DOHH2 (cell line): ENCODE data around the gene TSTD1.

Experiments used
- H3F3A ChIP-seq: fragments of 200-600 bp; sonication (generic), shearing (Covaris generic); 2 replicates; pipeline ENCODE4 v1.6.0; 2016; ENCODE audit warnings: antibody characterized with exemption, mild to moderate bottlenecking; ENCODE audit not compliant: control insufficient read depth, insufficient read depth
- H3K27ac ChIP-seq: fragments of 200-600 bp; sonication (generic); 2 replicates; pipeline ENCODE4 v1.5.1; 2014; ENCODE audit warnings: low read depth, mild to moderate bottlenecking, low read length, moderate library complexity
- H3K27me3 ChIP-seq: fragments of 200-600 bp; sonication (generic); 2 replicates; pipeline ENCODE4 v1.6.1; 2014; ENCODE audit warnings: mild to moderate bottlenecking, low read length, mixed read lengths; ENCODE audit not compliant: control insufficient read depth
- H3K36me3 ChIP-seq: fragments of 200-600 bp; sonication (generic); 2 replicates; pipeline ENCODE4 v1.6.1; 2014; ENCODE audit warnings: mild to moderate bottlenecking, low read length, moderate library complexity, mixed read lengths; ENCODE audit not compliant: control insufficient read depth
- H3K4me1 ChIP-seq: fragments of 200-600 bp; sonication (generic); 2 replicates; pipeline ENCODE4 v1.6.1; 2014; ENCODE audit warnings: mild to moderate bottlenecking, low read length, mixed read lengths; ENCODE audit not compliant: control insufficient read depth
- H3K4me2 ChIP-seq: fragments of 200-600 bp; sonication (generic); 2 replicates; pipeline ENCODE4 v1.6.0; 2014; ENCODE audit warnings: mild to moderate bottlenecking, low read length, moderate library complexity
- H3K4me3 ChIP-seq: fragments of 200-600 bp; sonication (generic); 2 replicates; pipeline ENCODE4 v1.5.1; 2014; ENCODE audit warnings: mild to moderate bottlenecking, low read length, mixed read lengths
- H3K79me2 ChIP-seq: fragments of 200-600 bp; sonication (generic); 2 replicates; pipeline ENCODE4 v1.6.1; 2014; ENCODE audit warnings: mild to moderate bottlenecking, low read length, mixed read lengths; ENCODE audit not compliant: control insufficient read depth
- H3K9me2 ChIP-seq: fragments of 200-600 bp; sonication (generic); replicated peaks from 2 replicates; pipeline ENCODE4 v1.6.1; 2014; ENCODE audit warnings: mild to moderate bottlenecking, low read length, mixed read lengths; ENCODE audit not compliant: control insufficient read depth
- H3K9me3 ChIP-seq: fragments of 200-600 bp; sonication (generic); 2 replicates; pipeline ENCODE4 v1.6.1; 2014; ENCODE audit warnings: antibody characterized with exemption, low read length, mixed read lengths; ENCODE audit not compliant: control insufficient read depth, insufficient read depth
- H4K20me1 ChIP-seq: fragments of 200-600 bp; sonication (generic); 2 replicates; pipeline ENCODE4 v1.6.0; 2014; ENCODE audit warnings: low read depth, mild to moderate bottlenecking, antibody characterized with exemption, low read length, moderate library complexity; ENCODE audit not compliant: control insufficient read depth, insufficient read depth
- CTCF ChIP-seq: fragments of 200-600 bp; sonication (generic); IDR thresholded peaks from one replicate; pipeline ENCODE4 v1.5.1; 2014; ENCODE audit warnings: antibody characterized with exemption, mild to moderate bottlenecking, low read depth, low read length; ENCODE audit not compliant: poor library complexity, severe bottlenecking
- EZH2phosphoT487 ChIP-seq: fragments of 200-600 bp; sonication (generic); IDR thresholded peaks from 2 replicates; pipeline ENCODE4 v1.6.1; 2017; ENCODE audit warnings: borderline replicate concordance, mild to moderate bottlenecking, antibody characterized with exemption, low read length, moderate library complexity, mixed read lengths

The TSTD1 gene

GRCh38 chr1:161071886-161072371 lies 33.2 kb upstream of the TSTD1 start:
- H3K4me1 ChIP-seq: peaks cover 34% of the 10 kb centered on the region
- no peak overlapping the region for H3K4me2 ChIP-seq
- no peaks in the 10 kb centered on the region for H3K9me3 ChIP-seq
- peaks cover 20% of the 10 kb centered on the region for H3K36me3 ChIP-seq
- H3K9me2 ChIP-seq: no peaks in the 10 kb centered on the region
- H3K27me3 ChIP-seq: no peaks in the 10 kb centered on the region
- no peak overlapping the region for H3K4me3 ChIP-seq
- peak; percentile 61 for TF ChIP-seq CTCF
- TF ChIP-seq EZH2phosphoT487: no peak
- peaks cover 2% of the 10 kb centered on the region; the same call in 1 of the 2 replicates for H3F3A ChIP-seq
- peaks cover 28% of the 10 kb centered on the region for H3K79me2 ChIP-seq
- peaks cover 4% of the 10 kb centered on the region; the same call in 1 of the 2 replicates for H4K20me1 ChIP-seq
- no peak overlapping the region for H3K27ac ChIP-seq

GRCh38 chr1:161070761-161071160 lies 32.0 kb upstream of the TSTD1 start:
- H3K4me2 ChIP-seq: no peak overlapping the region
- TF ChIP-seq EZH2phosphoT487 (no peak), CTCF (no peak)
- H3K4me3 ChIP-seq: no peak overlapping the region
- H3K4me1 ChIP-seq: peaks cover 38% of the 10 kb centered on the region
- H3K79me2 ChIP-seq: peaks cover 39% of the 10 kb centered on the region
- no peaks in the 10 kb centered on the region for H3K27me3 ChIP-seq
- peaks cover 30% of the 10 kb centered on the region for H3K36me3 ChIP-seq
- H3K9me3 ChIP-seq: no peaks in the 10 kb centered on the region
- no peak overlapping the region for H3K27ac ChIP-seq
- no peaks in the 10 kb centered on the region for H3K9me2 ChIP-seq
- peaks cover 2% of the 10 kb centered on the region; the same call in 1 of the 2 replicates for H3F3A ChIP-seq
- peaks cover 10% of the 10 kb centered on the region; the same call in 1 of the 2 replicates for H4K20me1 ChIP-seq

GRCh38 chr1:161069731-161070270 lies 31.0 kb upstream of the TSTD1 start, which contains the start of gene ARHGAP30:
ARHGAP30 (minus strand) TSS chr1:161069891; CDS start chr1:161069624, 267 bp downstream.
- Histone ChIP-seq H3K4me1 (peaks cover 38% of the 10 kb centered on the region), H3K9me3 (no peaks in the 10 kb centered on the region), H3K79me2 (peaks cover 47% of the 10 kb centered on the region), H3F3A (peaks cover 2% of the 10 kb centered on the region; the same call in 1 of the 2 replicates), H4K20me1 (peaks cover 10% of the 10 kb centered on the region; the same call in 1 of the 2 replicates), H3K4me2 (peak within 1 kb of the TSS; percentile 94), H3K4me3 (peak within 1 kb of the TSS; percentile 97), H3K36me3 (peaks cover 30% of the 10 kb centered on the region), H3K27ac (peak within 1 kb of the TSS; percentile 91), H3K9me2 (no peaks in the 10 kb centered on the region), H3K27me3 (no peaks in the 10 kb centered on the region)
- TF ChIP-seq EZH2phosphoT487 (no peak), CTCF (no peak)
